Hepatocyte (in vitro differentiated cells): Measurements from ENCODE around the gene DGKG. TPM values are rescaled to one million over a fixed set of nuclear protein-coding genes. Genes with fewer than 3 reads are reported as not detected.

Source experiments
- DNase-seq: peaks from one replicate; pipeline ENCODE4 v3.0.0-alpha.2; 2016; ENCODE audit warnings: low spot score
- H2AFZ ChIP-seq: fragments of 200-600 bp; sonication (generic); 2 replicates; pipeline ENCODE4 v1.6.0; 2016; ENCODE audit warnings: antibody characterized with exemption, mild to moderate bottlenecking
- H3K27ac ChIP-seq: fragments of 200-600 bp; sonication (generic); 2 replicates; pipeline ENCODE4 v1.5.1; 2016; ENCODE audit warnings: mild to moderate bottlenecking
- H3K27me3 ChIP-seq: fragments of 200-600 bp; sonication (generic); 2 replicates; pipeline ENCODE4 v1.6.1; 2016
- H3K36me3 ChIP-seq: fragments of 200-600 bp; sonication (generic); replicated peaks from 2 replicates; pipeline ENCODE4 v1.5.1; 2016; ENCODE audit warnings: low read depth; ENCODE audit not compliant: insufficient read depth
- H3K4me1 ChIP-seq: fragments of 200-600 bp; sonication (generic); 2 replicates; pipeline ENCODE4 v1.5.1; 2016; ENCODE audit warnings: mild to moderate bottlenecking, moderate library complexity; ENCODE audit not compliant: insufficient read depth
- H3K4me2 ChIP-seq: fragments of 200-600 bp; sonication (generic); 2 replicates; pipeline ENCODE4 v1.6.0; 2016
- H3K4me3 ChIP-seq: fragments of 200-600 bp; sonication (generic); 2 replicates; pipeline ENCODE4 v1.5.1; 2016; ENCODE audit warnings: mild to moderate bottlenecking
- H3K79me2 ChIP-seq: fragments of 200-600 bp; sonication (generic); 2 replicates; pipeline ENCODE4 v1.6.0; 2017; ENCODE audit warnings: mild to moderate bottlenecking
- H3K9me2 ChIP-seq: fragments of 200-600 bp; sonication (generic); replicated peaks from 2 replicates; pipeline ENCODE4 v1.6.0; 2017; ENCODE audit warnings: mild to moderate bottlenecking; ENCODE audit not compliant: insufficient read depth
- H3K9me3 ChIP-seq: fragments of 200-600 bp; sonication (generic); 2 replicates; pipeline ENCODE4 v1.5.1; 2016; ENCODE audit warnings: low read depth, mild to moderate bottlenecking
- H4K20me1 ChIP-seq: fragments of 200-600 bp; sonication (generic); 2 replicates; pipeline ENCODE4 v1.6.0; 2016; ENCODE audit warnings: mild to moderate bottlenecking; ENCODE audit not compliant: insufficient read depth, poor library complexity, severe bottlenecking
- CTCF ChIP-seq: fragments of 200-600 bp; sonication (generic); IDR thresholded peaks from 2 replicates; pipeline ENCODE4 v1.5.1; 2016; ENCODE audit warnings: antibody characterized with exemption, mild to moderate bottlenecking; ENCODE audit not compliant: poor library complexity
- EZH2 ChIP-seq: fragments of 200-600 bp; sonication (generic); IDR thresholded peaks from 2 replicates; pipeline ENCODE4 v1.6.1; 2016; ENCODE audit warnings: antibody characterized with exemption, mild to moderate bottlenecking, borderline replicate concordance
- EZH2phosphoT487 ChIP-seq: fragments of 200-600 bp; sonication (generic); IDR thresholded peaks from one replicate; pipeline ENCODE4 v1.6.1; 2018; ENCODE audit warnings: antibody characterized with exemption, mild to moderate bottlenecking, low read depth, moderate library complexity; ENCODE audit not compliant: unreplicated experiment, severe bottlenecking
- WGBS: methylation state at CpG from one replicate; pipeline ENCODE4 v1.1.6; 2016; ENCODE audit warnings: low lambda C conversion rate; ENCODE audit errors: missing lambda C conversion rate; 5-methylcytosine and 5-hydroxymethylcytosine counted together
- polyA plus RNA-seq: library from polyadenylated mRNA; unstranded; fragments of >200 nt; fragmentation: Nextera tagmentation; extraction: Ambion mirVana; gene quantifications from 2 replicates; pipeline ENCODE4 v1.2.1, GENCODE V29; 2016
- total RNA-seq: library from RNA; depleted of rRNA; stranded (reverse); fragments of >200 nt; gene quantifications from 2 replicates; pipeline ENCODE4 v1.2.3, GENCODE V29; 2014

Gene DGKG
- total and polyA plus RNA-seq, 2 experiments from 2014 or later = not detected

DNA sequence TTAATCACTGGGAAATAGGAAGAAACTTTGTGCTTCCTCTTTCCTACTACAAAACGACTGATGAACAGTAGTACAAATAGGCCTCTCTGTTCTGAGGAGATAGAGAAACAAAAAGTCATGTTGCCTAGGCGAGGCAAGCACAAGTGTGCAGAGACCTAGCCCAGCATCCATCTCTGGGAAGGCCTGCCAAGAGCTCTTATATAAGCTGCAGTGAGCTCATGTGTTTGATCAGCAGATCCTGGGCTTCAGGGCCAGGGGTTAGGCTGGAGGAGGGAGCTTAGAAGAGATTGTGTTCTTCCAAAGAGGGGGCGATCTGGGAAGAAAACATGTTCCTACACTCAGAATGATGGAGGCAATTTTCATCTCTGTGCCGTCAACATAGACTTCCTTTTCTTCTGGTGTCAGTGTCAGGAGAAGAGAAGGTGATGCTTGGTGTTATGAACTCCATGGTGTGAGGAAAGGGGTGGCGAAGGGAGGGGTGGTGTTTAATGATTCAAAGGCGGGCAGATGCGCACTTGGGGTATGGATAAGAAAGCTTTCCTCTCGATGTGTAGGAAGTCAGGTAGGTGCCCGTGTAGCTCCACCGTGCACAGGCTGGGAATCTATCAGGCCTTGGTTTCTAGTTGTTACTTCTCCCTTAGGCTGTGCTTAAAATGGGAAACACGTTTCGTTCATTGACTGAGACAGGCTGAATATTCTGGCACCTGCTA is 223.6 kb downstream of the DGKG start:
- DNase-seq = no peak
- Histone ChIP-seq H3K9me2 (no peaks in the 10 kb centered on the region), H2AFZ (no peak overlapping the region)

GRCh38 chr3:186137051-186137685 is 224.9 kb downstream of the DGKG start:
- no peak for DNase-seq
- H4K20me1 ChIP-seq = no peaks in the 10 kb centered on the region
- H2AFZ ChIP-seq = no peak overlapping the region
- H3K36me3 ChIP-seq = no peaks in the 10 kb centered on the region
- H3K4me3 ChIP-seq = no peak overlapping the region
- H3K27me3 ChIP-seq = no peaks in the 10 kb centered on the region
- H3K9me3 ChIP-seq = no peaks in the 10 kb centered on the region
- no peaks in the 10 kb centered on the region for H3K9me2 ChIP-seq
- 90% methylated on average over 15 of the region's 15 CpGs for WGBS
- TF ChIP-seq CTCF = no peak
- H3K4me2 ChIP-seq = no peak overlapping the region
- H3K27ac ChIP-seq = no peak overlapping the region
- no peaks in the 10 kb centered on the region for H3K79me2 ChIP-seq
- H3K4me1 ChIP-seq = no peaks in the 10 kb centered on the region

More for the DNA sequence above, 223.6 kb downstream of the DGKG start:
- H3K36me3 ChIP-seq = no peaks in the 10 kb centered on the region
- no peaks in the 10 kb centered on the region for H3K27me3 ChIP-seq
- no peaks in the 10 kb centered on the region for H3K9me3 ChIP-seq
- H3K4me3 ChIP-seq = no peak overlapping the region
- H3K4me1 ChIP-seq = no peaks in the 10 kb centered on the region
- H3K4me2 ChIP-seq = no peak overlapping the region
- TF ChIP-seq EZH2phosphoT487 = no peak
- TF ChIP-seq CTCF = no peak
- no peak for TF ChIP-seq EZH2
- WGBS = 84% methylated on average over 12 of the region's 12 CpGs
- no peaks in the 10 kb centered on the region for H4K20me1 ChIP-seq
- H3K27ac ChIP-seq = no peak overlapping the region
- H3K79me2 ChIP-seq = no peaks in the 10 kb centered on the region

GRCh38 chr3:186133980-186134379 is 228.1 kb downstream of the DGKG start:
- TF ChIP-seq EZH2phosphoT487 (no peak), EZH2 (no peak), CTCF (no peak)
- no peaks in the 10 kb centered on the region for H3K4me1 ChIP-seq
- H2AFZ ChIP-seq = no peak overlapping the region

More at GRCh38 chr3:186133980-186134379, 228.1 kb downstream of the DGKG start:
- WGBS = 87% methylated on average over 5 of the region's 5 CpGs
- no peaks in the 10 kb centered on the region for H3K9me3 ChIP-seq
- no peak for DNase-seq
- no peak overlapping the region for H3K27ac ChIP-seq
- H3K36me3 ChIP-seq = no peaks in the 10 kb centered on the region
- no peaks in the 10 kb centered on the region for H3K79me2 ChIP-seq
- H3K27me3 ChIP-seq = no peaks in the 10 kb centered on the region
- H4K20me1 ChIP-seq = no peaks in the 10 kb centered on the region
- no peaks in the 10 kb centered on the region for H3K9me2 ChIP-seq
- H3K4me3 ChIP-seq = no peak overlapping the region
- H3K4me2 ChIP-seq = no peak overlapping the region
